WTC11 (cell line): ENCODE results near the gene ANTKMT. TPM values are rescaled to one million over a fixed set of nuclear protein-coding genes. Genes with fewer than 3 reads are reported as not detected.

ENCODE experiments used
- ATAC-seq: fragments of 200-7000 bp; cut with Tn5 transposase; 2 replicates; pipeline ENCODE4 v1.10.0; 2021; ENCODE audit warnings: mild to moderate bottlenecking, moderate library complexity
- CTCF ChIA-PET: fragments of 300-600 bp; sonication (Branson Sonifier 250); formaldehyde crosslinking; loops from one replicate; lab custom pipeline; 2021; ENCODE audit warnings: antibody characterized with exemption; lab: Charles Lee
- POLR2A ChIA-PET: fragments of 350-600 bp; sonication (Branson Sonifier 250); formaldehyde crosslinking; loops from one replicate; lab custom pipeline; 2021; ENCODE audit warnings: antibody characterized with exemption; lab: Charles Lee
- DNase-seq: peaks from one replicate; pipeline ENCODE4 v3.0.0; 2021; ENCODE audit warnings: low spot score
- H3K27ac Mint-ChIP-seq: 2 replicates; pipeline ENCODE4 v1.8.0; 2021; ENCODE audit warnings: mixed read lengths
- H3K27me3 Mint-ChIP-seq: 2 replicates; pipeline ENCODE4 v1.8.0; 2021; ENCODE audit warnings: low read depth, mild to moderate bottlenecking, moderate library complexity, mixed read lengths
- H3K36me3 Mint-ChIP-seq: 2 replicates; pipeline ENCODE4 v1.8.0; 2021; ENCODE audit warnings: mixed read lengths
- H3K4me1 Mint-ChIP-seq: 2 replicates; pipeline ENCODE4 v1.8.0; 2022; ENCODE audit warnings: mixed read lengths
- H3K4me3 Mint-ChIP-seq: 2 replicates; pipeline ENCODE4 v1.8.0; 2021; ENCODE audit warnings: mild to moderate bottlenecking, moderate library complexity, mixed read lengths
- H3K9me3 Mint-ChIP-seq: 2 replicates; pipeline ENCODE4 v1.8.0; 2021; ENCODE audit warnings: mixed read lengths
- CBFB ChIP-seq: sonication (generic); formaldehyde crosslinking; IDR thresholded peaks from 2 replicates; pipeline ENCODE4 v1.8.1; 2022; ENCODE audit warnings: mild to moderate bottlenecking, low read depth, missing genetic modification reagents
- GABPB1 ChIP-seq: sonication (generic); formaldehyde crosslinking; IDR thresholded peaks from 2 replicates; pipeline ENCODE4 v1.8.1; 2023; ENCODE audit warnings: mild to moderate bottlenecking, missing genetic modification reagents
- HMGA2 ChIP-seq: fragments of 250-450 bp; sonication (Bioruptor Pico); IDR thresholded peaks from 2 replicates; pipeline ENCODE4 v1.4.0; 2021; ENCODE audit warnings: mild to moderate bottlenecking, moderate library complexity
- NFATC4 ChIP-seq: fragments of 250-450 bp; sonication (Bioruptor Pico); IDR thresholded peaks from 2 replicates; pipeline ENCODE4 v1.9.0; 2021; ENCODE audit warnings: mild to moderate bottlenecking
- NR2C2 ChIP-seq: sonication (generic); formaldehyde crosslinking; IDR thresholded peaks from 2 replicates; pipeline ENCODE4 v1.8.0; 2022; ENCODE audit warnings: mild to moderate bottlenecking, missing genetic modification reagents
- OVOL2 ChIP-seq: fragments of 250-450 bp; sonication (Bioruptor Pico); IDR thresholded peaks from 2 replicates; pipeline ENCODE4 v1.9.0; 2021; ENCODE audit warnings: mild to moderate bottlenecking, borderline replicate concordance
- SMAD3 ChIP-seq: sonication (generic); formaldehyde crosslinking; IDR thresholded peaks from 2 replicates; pipeline ENCODE4 v1.8.0; 2022; ENCODE audit warnings: missing genetic modification reagents, mild to moderate bottlenecking, borderline replicate concordance
- ZBTB21 ChIP-seq: sonication (generic); formaldehyde crosslinking; IDR thresholded peaks from 2 replicates; pipeline ENCODE4 v1.8.1; 2023; ENCODE audit warnings: mild to moderate bottlenecking, missing genetic modification reagents, borderline replicate concordance
- ZNF396 ChIP-seq: fragments of 250-450 bp; sonication (Bioruptor Pico); IDR thresholded peaks from 2 replicates; pipeline ENCODE4 v1.8.0; 2021; ENCODE audit warnings: mild to moderate bottlenecking, moderate library complexity, borderline replicate concordance
- ZNF416 ChIP-seq: fragments of 250-450 bp; sonication (Bioruptor Pico); IDR thresholded peaks from 2 replicates; pipeline ENCODE4 v1.9.0; 2021; ENCODE audit warnings: mild to moderate bottlenecking, inconsistent platforms
- total RNA-seq: library from RNA; stranded (reverse); gene quantifications from 3 replicates; pipeline ENCODE4 v1.2.3, GENCODE V29; 2021
- TF ChIP-seq, protein P1 (sequence below): sonication (generic); formaldehyde crosslinking; conservative IDR thresholded peaks from 2 replicates; pipeline ENCODE4 v1.8.1; 2022; ENCODE audit warnings: mild to moderate bottlenecking, missing genetic modification reagents
- TF ChIP-seq, protein P2 (sequence below): sonication (generic); formaldehyde crosslinking; IDR thresholded peaks from 2 replicates; pipeline ENCODE4 v1.8.0; 2023; ENCODE audit warnings: mild to moderate bottlenecking, missing genetic modification reagents
- TF ChIP-seq, protein P3 (sequence below): fragments of 250-450 bp; sonication (Bioruptor Pico); conservative IDR thresholded peaks from 2 replicates; pipeline ENCODE4 v1.9.0; 2021; ENCODE audit warnings: mild to moderate bottlenecking
- TF ChIP-seq, protein P4 (sequence below): sonication (generic); formaldehyde crosslinking; IDR thresholded peaks from 2 replicates; pipeline ENCODE4 v1.8.1; 2023; ENCODE audit warnings: mild to moderate bottlenecking, moderate library complexity, missing genetic modification reagents
- TF ChIP-seq, protein P5 (sequence below): sonication (generic); formaldehyde crosslinking; IDR thresholded peaks from 2 replicates; pipeline ENCODE4 v1.8.1; 2022; ENCODE audit warnings: low read depth, missing genetic modification reagents, borderline replicate concordance
- TF ChIP-seq, protein P6 (sequence below): sonication (generic); formaldehyde crosslinking; IDR thresholded peaks from 2 replicates; pipeline ENCODE4 v1.8.1; 2023; ENCODE audit warnings: mild to moderate bottlenecking, missing genetic modification reagents

The ANTKMT gene
- total RNA-seq, 1 experiment from 2014 or later, result 40.6 TPM

DNA sequence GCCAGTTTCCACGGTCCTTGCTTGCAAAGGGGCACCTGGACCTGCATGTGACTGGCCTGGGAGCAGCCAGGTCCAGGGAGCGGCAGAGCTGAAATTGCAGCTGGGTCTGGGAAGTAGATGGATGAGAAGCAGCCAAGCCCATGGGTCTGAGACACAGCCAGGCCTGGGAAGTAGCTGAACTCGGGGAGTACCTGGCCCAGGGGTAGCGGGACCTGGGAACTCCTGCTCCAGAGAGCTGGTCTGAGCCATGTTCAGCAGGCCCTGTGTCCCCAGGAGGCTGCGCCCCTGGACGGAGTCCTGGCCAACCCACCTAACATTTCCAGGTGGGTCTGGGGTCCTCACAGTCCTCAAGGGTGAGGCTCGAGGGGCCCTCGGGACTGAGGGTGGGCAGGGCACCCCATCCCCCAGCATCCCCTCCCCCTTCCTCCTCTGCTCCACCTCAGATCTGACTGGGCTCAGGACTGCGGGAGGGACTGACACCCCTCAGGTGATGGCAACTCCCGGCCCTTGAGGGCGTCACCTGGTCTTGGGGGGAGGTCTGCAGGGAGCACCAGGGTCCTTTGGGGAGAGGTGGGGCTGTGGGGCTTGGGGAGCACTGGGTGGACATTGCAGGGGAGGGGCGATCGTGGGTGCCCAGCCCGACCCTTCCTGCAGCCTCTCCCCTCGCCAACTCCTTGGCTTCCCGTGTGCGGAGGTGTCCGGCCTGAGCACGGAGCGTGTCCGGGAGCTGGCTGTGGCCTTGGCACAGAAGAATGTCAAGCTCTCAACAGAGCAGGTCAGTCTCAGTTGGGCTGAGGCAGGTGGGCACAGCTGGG, 42.6 kb downstream of the ANTKMT start (continued):
- no peak for TF ChIP-seq ZBTB21 (CRISPR knock-in tag)
- no peak for TF ChIP-seq ZNF416 (CRISPR knock-in tag)

DNA sequence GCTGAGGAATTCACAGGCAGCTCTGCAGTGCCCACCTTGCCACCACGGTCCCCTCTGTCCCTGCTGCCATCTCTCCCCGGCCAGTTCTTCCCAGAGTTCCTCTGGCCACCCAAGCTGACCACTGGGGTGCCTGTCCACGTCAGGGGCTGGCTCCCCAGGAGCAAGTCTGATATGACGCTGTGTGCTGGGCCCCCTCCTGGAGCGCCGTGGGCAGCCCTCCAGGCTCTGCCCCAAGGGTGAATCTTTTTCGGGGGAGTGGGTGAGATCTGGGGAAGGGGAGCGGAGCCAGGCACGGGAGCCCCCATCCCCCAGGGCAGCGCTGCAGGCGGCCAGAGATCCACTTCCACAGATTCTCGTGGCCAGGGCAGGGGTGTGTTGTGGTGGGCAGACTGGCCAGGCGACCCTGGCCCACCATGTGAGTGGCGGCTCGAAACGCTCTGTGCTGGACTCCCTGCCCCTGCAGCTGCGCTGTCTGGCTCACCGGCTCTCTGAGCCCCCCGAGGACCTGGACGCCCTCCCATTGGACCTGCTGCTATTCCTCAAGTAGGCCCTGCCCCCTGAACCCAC, 43.3 kb downstream of the ANTKMT start:
- Mint-ChIP-seq H3K27ac (no peak overlapping the region), H3K4me1 (no peaks in the 10 kb centered on the region), H3K27me3 (no peaks in the 10 kb centered on the region), H3K4me3 (no peak overlapping the region), H3K36me3 (no peaks in the 10 kb centered on the region), H3K9me3 (no peaks in the 10 kb centered on the region)
- POLR2A ChIA-PET, result no interaction called here
- CTCF ChIA-PET, result interaction anchor here (1.4 kb wide), 1 partner anchor 20 kb away, joined by 4 read pairs; no protein-coding TSS in a partner anchor
- ATAC-seq, result no peak
- no peak for DNase-seq
- TF ChIP-seq, protein P1, sequence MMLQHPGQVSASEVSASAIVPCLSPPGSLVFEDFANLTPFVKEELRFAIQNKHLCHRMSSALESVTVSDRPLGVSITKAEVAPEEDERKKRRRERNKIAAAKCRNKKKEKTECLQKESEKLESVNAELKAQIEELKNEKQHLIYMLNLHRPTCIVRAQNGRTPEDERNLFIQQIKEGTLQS (CRISPR knock-in tag), result no peak
- TF ChIP-seq NR2C2 (CRISPR knock-in tag) (no peak), HMGA2 (CRISPR knock-in tag) (no peak), OVOL2 (CRISPR knock-in tag) (no peak), ZNF396 (CRISPR knock-in tag) (no peak), GABPB1 (CRISPR knock-in tag) (no peak)
- TF ChIP-seq, protein P2, sequence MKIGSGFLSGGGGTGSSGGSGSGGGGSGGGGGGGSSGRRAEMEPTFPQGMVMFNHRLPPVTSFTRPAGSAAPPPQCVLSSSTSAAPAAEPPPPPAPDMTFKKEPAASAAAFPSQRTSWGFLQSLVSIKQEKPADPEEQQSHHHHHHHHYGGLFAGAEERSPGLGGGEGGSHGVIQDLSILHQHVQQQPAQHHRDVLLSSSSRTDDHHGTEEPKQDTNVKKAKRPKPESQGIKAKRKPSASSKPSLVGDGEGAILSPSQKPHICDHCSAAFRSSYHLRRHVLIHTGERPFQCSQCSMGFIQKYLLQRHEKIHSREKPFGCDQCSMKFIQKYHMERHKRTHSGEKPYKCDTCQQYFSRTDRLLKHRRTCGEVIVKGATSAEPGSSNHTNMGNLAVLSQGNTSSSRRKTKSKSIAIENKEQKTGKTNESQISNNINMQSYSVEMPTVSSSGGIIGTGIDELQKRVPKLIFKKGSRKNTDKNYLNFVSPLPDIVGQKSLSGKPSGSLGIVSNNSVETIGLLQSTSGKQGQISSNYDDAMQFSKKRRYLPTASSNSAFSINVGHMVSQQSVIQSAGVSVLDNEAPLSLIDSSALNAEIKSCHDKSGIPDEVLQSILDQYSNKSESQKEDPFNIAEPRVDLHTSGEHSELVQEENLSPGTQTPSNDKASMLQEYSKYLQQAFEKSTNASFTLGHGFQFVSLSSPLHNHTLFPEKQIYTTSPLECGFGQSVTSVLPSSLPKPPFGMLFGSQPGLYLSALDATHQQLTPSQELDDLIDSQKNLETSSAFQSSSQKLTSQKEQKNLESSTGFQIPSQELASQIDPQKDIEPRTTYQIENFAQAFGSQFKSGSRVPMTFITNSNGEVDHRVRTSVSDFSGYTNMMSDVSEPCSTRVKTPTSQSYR, result no peak
- TF ChIP-seq, protein P3, sequence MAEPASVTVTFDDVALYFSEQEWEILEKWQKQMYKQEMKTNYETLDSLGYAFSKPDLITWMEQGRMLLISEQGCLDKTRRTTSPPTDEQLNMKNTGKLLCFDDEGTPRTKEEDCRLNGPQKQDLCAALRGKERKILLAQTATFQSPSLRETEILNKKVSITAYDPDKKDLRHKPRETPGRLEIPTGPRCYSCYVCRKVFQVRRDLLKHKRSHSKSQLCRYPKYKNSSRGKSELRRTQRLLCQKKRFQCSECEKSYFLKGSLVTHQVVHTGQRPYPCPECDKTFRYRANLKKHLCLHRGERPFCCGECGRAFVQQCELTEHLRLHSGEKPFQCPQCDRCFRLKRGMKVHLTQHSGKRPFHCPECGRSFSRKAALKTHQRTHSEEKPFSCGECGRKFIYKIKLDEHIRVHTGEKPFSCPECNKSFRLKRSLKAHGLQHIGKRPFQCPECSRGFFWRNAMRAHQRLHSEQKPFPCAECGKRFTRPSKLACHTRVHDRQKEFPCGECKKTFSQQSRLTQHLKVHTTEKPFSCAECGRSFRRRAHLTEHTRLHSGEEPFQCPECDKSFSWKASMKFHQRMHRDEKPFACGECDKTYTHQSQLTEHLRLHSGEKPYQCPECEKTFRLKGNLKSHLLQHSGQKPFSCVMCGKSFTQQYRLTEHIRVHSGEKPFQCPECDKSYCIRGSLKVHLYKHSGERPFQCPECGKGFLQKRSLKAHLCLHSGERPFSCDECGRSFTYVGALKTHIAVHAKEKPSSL, result no peak
- TF ChIP-seq, protein P4, sequence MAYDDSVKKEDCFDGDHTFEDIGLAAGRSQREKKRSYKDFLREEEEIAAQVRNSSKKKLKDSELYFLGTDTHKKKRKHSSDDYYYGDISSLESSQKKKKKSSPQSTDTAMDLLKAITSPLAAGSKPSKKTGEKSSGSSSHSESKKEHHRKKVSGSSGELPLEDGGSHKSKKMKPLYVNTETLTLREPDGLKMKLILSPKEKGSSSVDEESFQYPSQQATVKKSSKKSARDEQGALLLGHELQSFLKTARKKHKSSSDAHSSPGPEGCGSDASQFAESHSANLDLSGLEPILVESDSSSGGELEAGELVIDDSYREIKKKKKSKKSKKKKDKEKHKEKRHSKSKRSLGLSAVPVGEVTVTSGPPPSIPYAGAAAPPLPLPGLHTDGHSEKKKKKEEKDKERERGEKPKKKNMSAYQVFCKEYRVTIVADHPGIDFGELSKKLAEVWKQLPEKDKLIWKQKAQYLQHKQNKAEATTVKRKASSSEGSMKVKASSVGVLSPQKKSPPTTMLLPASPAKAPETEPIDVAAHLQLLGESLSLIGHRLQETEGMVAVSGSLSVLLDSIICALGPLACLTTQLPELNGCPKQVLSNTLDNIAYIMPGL (CRISPR knock-in tag), result no peak
- TF ChIP-seq, protein P5, sequence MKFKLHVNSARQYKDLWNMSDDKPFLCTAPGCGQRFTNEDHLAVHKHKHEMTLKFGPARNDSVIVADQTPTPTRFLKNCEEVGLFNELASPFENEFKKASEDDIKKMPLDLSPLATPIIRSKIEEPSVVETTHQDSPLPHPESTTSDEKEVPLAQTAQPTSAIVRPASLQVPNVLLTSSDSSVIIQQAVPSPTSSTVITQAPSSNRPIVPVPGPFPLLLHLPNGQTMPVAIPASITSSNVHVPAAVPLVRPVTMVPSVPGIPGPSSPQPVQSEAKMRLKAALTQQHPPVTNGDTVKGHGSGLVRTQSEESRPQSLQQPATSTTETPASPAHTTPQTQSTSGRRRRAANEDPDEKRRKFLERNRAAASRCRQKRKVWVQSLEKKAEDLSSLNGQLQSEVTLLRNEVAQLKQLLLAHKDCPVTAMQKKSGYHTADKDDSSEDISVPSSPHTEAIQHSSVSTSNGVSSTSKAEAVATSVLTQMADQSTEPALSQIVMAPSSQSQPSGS (CRISPR knock-in tag), result no peak

DNA sequence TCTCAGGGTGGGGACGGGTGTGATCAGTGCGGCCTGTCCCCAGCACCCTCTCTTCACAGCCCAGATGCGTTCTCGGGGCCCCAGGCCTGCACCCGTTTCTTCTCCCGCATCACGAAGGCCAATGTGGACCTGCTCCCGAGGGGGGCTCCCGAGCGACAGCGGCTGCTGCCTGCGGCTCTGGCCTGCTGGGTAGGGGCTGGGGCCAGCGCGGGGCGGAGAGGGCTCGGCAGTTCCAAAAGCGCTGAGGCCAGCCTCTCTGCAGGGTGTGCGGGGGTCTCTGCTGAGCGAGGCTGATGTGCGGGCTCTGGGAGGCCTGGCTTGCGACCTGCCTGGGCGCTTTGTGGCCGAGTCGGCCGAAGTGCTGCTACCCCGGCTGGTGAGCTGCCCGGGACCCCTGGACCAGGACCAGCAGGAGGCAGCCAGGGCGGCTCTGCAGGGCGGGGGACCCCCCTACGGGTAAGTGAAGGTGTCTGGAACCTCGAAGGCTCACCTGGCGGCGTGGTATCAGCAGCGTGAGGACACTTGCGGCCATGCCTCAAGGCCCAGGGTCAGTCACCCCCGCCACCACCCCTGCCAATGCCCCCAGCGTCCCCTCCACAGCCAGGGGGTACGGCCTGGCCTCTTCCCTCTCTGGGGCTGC, 44.0 kb downstream of the ANTKMT start:
- no peaks in the 10 kb centered on the region for H3K4me1 Mint-ChIP-seq
- DNase-seq, result no peak
- ChIA-PET CTCF (no interaction called here), POLR2A (no interaction called here)
- TF ChIP-seq CBFB (CRISPR knock-in tag) (no peak), SMAD3 (CRISPR knock-in tag) (no peak), NFATC4 (CRISPR knock-in tag) (no peak)
- TF ChIP-seq, protein P6, sequence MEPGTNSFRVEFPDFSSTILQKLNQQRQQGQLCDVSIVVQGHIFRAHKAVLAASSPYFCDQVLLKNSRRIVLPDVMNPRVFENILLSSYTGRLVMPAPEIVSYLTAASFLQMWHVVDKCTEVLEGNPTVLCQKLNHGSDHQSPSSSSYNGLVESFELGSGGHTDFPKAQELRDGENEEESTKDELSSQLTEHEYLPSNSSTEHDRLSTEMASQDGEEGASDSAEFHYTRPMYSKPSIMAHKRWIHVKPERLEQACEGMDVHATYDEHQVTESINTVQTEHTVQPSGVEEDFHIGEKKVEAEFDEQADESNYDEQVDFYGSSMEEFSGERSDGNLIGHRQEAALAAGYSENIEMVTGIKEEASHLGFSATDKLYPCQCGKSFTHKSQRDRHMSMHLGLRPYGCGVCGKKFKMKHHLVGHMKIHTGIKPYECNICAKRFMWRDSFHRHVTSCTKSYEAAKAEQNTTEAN (CRISPR knock-in tag), result no peak
- no peak for ATAC-seq
- H3K36me3 Mint-ChIP-seq, result no peaks in the 10 kb centered on the region
- no peak overlapping the region for H3K4me3 Mint-ChIP-seq
- H3K27ac Mint-ChIP-seq, result no peak overlapping the region
- no peaks in the 10 kb centered on the region for H3K9me3 Mint-ChIP-seq
- no peaks in the 10 kb centered on the region for H3K27me3 Mint-ChIP-seq
